K562 (cell line): Measurements from ENCODE around the gene SOX6.

Experiments used
- ARNT ChIP-seq, 2 experiments: fragments of 450-650 bp; IDR thresholded peaks; 2 replicates each; pipeline ENCODE4 v1.6.1; 2016; ENCODE audit warnings: mild to moderate bottlenecking in 1 of 2
- ATF6 ChIP-seq: sonication (generic); formaldehyde crosslinking; IDR thresholded peaks from 2 replicates; pipeline ENCODE4 v1.4.0; 2020; ENCODE audit warnings: mild to moderate bottlenecking, missing genetic modification reagents
- BHLHE40 ChIP-seq: IDR thresholded peaks from 2 replicates; pipeline ENCODE4 v1.6.1; 2011; ENCODE audit warnings: low read length, improper control_type of control experiment
- CHD1 ChIP-seq: fragments of 200-600 bp; sonication (generic); IDR thresholded peaks from one replicate; pipeline ENCODE4 v1.6.1; 2012; ENCODE audit warnings: mild to moderate bottlenecking, moderate library complexity, low read length, inconsistent platforms
- CSDE1 ChIP-seq, 2 experiments: fragments of 450-650 bp; IDR thresholded peaks; 2 replicates each; pipeline ENCODE4 v1.6.1; 2016; ENCODE audit warnings: mild to moderate bottlenecking in 1 of 2
- FOXJ3 ChIP-seq: sonication (generic); formaldehyde crosslinking; IDR thresholded peaks from 2 replicates; pipeline ENCODE4 v1.4.0; 2020; ENCODE audit warnings: mild to moderate bottlenecking, missing genetic modification reagents
- JUNB ChIP-seq: fragments of 450-650 bp; formaldehyde crosslinking; conservative IDR thresholded peaks from 2 replicates; pipeline ENCODE4 v1.4.0; 2020; ENCODE audit warnings: mild to moderate bottlenecking
- MXD1 ChIP-seq: fragments of 250-450 bp; sonication (Bioruptor Pico); IDR thresholded peaks from 2 replicates; pipeline ENCODE4 v1.8.0; 2021; ENCODE audit warnings: borderline replicate concordance, mild to moderate bottlenecking, moderate library complexity; ENCODE audit not compliant: poor library complexity, severe bottlenecking
- POLR2A ChIP-seq: fragments of 450-650 bp; conservative IDR thresholded peaks from 2 replicates; pipeline ENCODE4 v1.6.1; 2016
- PYGO2 ChIP-seq: fragments of 450-650 bp; IDR thresholded peaks from 2 replicates; pipeline ENCODE4 v1.6.1; 2016; ENCODE audit warnings: mild to moderate bottlenecking, missing genetic modification characterization, moderate library complexity, missing compliant biosample characterization
- RFX5 ChIP-seq: IDR thresholded peaks from 2 replicates; pipeline ENCODE4 v1.6.1; 2011; ENCODE audit warnings: low read depth, mild to moderate bottlenecking, improper control_type of control experiment, low read length
- USF1 ChIP-seq: sonication (generic); formaldehyde crosslinking; IDR thresholded peaks from 2 replicates; pipeline ENCODE4 v1.9.0; 2022; ENCODE audit warnings: mild to moderate bottlenecking, missing genetic modification reagents
- ZC3H11A ChIP-seq: IDR thresholded peaks from 2 replicates; pipeline ENCODE4 v1.6.1; 2012; ENCODE audit warnings: low read depth, low read length, improper control_type of control experiment
- ZNF384 ChIP-seq: IDR thresholded peaks from 2 replicates; pipeline ENCODE4 v1.6.1; 2012; ENCODE audit warnings: low read depth, low read length, improper control_type of control experiment

- TF ChIP-seq ARNT (IDR thresholded peaks at IDR 0.05) (no peak), CHD1 (no peak), RFX5 (no peak), JUNB (no peak), MXD1 (CRISPR knock-in tag) (no peak), ZC3H11A (no peak), PYGO2 (no peak), POLR2A (no peak), USF1 (no peak), ZNF384 (no peak), CSDE1 (IDR thresholded peaks at IDR 0.05) (no peak), ATF6 (CRISPR knock-in tag) (no peak), FOXJ3 (CRISPR knock-in tag) (no peak), BHLHE40 (no peak)
These were observed 368.3 kb downstream of the SOX6 start for GRCh38 chr11:15988016-15988550.
